ENCODE results near the gene GSKIP.

The GSKIP gene

DNA sequence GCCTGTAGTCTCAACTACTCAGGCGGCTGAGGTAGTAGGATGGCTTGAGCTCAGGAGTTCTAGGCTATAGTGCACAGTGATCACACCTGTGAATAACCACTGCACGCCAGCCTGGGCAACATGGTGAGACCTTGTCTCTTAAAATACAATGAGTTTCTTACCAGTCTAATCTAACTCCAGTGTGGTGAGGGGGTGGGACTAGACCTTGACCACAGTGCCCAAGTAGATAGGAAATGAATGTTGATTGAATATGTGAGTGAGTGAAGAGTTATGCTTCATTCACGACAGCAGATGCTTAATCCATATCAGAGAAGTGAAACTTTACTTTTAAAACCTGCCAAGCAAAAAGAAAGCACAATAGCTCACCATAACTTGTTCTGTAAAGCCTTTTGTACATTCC lies 17.4 kb downstream of the GSKIP start:
- no peak for DNase-seq
- no peak for ATAC-seq

DNA sequence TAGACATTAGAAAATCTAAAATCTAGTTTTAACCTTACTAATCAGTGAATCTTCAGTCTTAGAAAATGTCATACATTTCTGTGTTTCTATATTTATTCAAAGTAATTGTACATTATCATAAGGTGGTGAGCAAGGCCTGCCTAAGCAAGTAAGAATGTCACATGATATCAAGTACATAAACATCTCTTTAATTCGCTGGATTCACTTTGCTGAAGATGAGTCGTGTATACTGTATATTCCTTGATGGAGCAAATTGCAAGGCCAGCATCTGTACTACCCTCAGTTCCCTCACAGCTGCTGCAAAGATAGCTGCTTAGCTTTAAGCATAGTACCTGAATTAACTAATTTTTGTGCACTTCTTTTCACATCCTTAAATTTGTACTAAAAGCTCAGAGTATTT lies 20.1 kb downstream of the GSKIP start:
- no peak for ATAC-seq

DNA sequence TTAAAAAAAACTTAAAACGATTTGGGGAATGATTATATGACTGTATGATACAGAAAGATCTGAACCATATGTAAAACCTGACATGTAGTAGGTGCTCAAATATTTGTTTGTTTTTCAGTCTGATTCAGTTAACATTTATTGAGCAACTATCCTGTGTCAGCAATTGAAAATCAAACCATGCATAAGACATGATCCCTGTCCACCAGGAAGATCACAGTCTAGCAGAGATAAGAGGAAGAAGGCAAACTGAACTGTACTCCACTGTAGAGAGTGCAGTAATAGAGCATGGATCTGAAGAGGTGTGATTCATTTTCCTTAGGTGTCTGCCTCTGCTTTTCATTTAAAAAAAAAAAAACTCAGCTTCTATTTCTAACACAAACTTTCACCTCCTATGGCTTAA lies 20.7 kb downstream of the GSKIP start:
- ATAC-seq, result no peak

More for the DNA sequence above, 20.1 kb downstream of the GSKIP start:
- no peak for DNase-seq

DNA sequence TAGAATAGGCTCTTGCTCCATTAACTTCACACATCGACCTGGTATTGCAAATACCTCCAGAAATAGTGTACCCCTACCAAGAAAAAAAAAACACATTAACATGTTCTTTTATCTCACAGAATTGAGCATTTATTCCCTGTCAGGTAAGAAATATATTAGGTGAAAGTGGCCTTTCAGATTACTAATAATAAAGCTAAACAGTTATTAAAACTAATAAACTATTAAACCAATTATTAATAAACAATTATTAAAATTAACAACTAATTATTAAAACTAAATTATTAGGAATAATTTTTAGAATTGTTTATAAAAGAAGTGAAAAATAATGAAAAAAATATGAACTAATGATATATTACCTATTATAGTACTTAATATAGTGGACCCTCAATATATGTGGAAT lies 21.4 kb downstream of the GSKIP start:
- DNase-seq, result no peak

More for the DNA sequence above, 20.7 kb downstream of the GSKIP start:
- no peak for DNase-seq

DNA sequence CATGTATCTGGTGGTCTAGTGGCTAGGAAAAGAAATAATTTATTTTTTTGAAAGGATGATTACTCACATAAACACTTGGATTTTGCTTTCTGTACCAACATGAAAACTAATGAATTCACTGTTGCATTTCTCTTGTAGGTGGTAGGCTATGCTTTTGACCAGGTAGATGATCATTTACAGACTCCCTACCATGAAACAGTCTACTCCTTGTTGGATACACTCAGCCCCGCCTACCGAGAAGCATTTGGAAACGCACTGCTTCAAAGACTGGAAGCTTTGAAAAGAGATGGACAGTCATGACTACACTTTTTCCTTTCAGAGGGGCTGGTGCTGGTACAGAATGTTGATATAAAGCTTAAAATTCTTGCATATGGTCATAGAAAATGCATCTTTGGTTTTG lies 22.1 kb downstream of the GSKIP start:
- no peak for ATAC-seq
- DNase-seq, result no peak

More for the DNA sequence above, 21.4 kb downstream of the GSKIP start:
- ATAC-seq, result no peak

DNA sequence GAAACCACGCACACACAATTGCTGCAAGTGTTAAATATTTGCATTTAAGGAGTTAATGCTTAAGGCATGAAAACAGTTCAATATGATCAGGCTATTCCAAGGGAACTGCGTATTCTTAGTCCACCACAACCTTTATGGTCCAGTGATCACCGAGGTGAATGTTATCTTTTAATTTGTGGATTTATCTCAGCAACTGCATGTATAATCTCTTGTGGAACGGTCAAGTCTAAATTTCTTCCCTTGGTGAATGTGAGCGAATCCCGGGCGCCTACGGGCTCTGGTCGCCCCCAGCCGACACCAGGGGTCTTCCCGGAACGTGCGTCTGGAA lies 27.6 kb downstream of the GSKIP start:
- ATAC-seq (no peak), DNase-seq (no peak)

DNA sequence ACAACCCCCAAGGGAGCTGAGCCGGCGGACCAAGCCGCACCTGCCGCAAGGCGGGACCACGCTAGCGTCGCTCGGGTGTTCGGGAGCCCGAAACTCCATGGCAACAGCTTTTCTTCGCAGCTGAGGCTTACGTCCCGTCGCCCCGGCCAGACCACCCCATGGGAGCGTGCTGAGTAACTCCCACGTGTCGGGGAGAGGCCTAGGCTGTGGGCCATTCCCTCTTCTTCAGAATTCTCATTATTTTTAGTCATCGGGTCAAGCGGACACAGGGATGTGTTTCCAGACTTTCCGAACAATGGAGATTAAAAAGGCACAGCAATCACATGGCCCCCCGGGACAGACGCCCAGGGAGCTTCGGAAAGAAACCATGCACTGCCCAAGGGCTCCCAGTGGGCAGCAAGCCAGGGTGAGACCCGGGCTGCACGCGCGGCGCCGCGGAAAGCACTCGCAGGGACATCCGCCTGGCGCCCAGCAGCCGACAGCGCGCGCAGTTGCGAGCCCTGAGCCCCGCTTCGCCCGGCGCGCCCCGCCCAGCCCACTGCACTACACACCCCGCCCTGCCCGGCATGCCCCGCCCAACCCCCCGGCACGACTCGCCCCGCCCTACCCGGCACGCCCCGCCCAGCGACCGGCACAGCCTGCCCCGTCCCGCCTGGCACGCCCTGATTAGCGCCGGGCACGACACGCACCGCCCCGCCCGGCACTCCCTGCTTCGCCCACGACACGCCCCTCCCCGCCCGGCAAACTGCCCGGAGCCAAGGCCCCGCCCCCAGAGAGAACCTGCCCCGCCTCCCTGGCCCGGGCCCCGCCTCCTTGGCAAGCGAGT lies 28.2 kb downstream of the GSKIP start:
- peak; percentile 98 for ATAC-seq
- DNase-seq, result peak; percentile 100

DNA sequence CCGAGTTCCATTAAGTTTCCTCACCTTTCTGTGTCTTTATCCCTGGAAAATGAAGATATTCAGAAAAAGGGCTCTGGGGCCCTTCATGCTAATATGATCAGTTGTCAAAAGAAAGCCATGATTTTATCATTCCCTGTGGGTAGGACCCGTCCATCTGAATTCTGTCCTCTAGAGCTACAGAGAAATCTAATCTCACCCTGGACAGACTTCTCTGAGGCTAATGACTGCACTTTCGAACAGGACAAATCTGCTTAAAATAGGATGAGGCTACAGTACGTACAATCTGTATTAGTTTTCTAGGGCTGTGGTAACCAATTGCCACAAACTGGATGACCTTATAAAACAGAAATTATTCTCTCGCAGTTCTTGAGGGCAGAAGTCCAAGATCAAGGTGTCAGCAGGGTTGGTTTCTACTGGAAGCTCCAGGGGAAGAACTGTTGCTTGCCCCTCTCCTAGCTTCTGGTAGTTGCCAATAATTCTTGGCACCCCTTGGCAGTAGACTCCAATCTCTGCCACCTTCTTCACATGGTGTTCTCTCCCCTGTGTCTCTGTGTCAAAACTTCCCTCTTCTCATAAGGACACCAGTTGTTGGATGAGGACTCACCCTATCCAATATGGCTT lies 29.9 kb downstream of the GSKIP start:
- ATAC-seq, result no peak
- no peak for DNase-seq

DNA sequence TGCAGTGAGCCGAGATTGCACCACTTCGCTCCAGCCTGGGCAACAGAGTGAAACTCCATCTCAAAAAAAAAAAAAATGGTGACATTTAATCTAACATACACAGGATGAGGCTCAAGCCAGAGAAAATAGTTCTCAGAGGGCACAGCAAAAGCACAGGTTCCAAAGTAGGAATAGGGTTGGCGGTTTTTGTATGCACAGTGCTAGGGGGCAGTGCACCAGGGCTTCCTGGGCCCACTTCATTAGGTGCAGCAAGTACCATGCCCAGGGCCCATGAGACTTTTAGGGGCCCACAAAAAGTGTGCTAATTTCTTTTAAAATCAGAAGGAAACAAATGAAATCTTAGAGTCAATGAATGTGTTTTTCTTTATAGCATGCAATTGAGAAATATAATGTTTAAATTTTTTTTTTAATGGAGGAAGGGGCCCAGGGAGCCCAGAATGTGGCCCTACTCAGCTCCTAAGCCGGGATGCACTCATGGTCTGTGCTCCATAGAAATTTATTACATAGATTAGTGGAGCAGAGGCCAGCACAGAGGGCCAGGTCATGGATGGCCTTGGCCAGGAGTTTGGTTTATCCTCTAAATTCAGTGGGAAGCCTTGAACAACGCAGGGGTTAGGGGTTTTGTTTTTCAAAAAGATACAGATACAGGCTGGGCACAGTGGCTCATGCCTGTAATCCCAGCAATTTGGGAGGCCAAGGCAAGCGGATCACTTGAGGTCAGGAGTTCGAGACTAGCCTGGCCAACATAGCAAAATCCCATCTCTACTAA lies 30.9 kb downstream of the GSKIP start:
- no peak for ATAC-seq
- DNase-seq, result no peak

DNA sequence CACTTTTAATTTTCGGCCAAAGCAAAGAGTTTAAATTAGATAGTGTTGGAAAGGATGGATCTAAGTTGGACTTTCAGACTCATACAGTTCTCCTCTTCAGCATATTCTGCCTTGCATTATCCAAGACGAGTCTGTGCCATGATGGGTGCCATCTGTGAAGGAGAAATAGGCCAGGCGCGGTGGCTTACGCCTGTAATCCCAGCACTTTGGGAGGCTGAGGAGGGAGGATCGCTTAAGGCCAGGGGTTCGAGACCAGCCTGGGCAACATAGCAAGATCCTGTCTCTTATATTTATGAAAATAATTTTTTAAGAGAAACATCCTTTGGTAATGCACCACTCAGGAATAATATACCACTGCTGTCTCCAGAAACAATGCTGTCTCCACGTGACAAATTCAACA lies 35.1 kb downstream of the GSKIP start:
- DNase-seq, result no peak
- ATAC-seq, result no peak

DNA sequence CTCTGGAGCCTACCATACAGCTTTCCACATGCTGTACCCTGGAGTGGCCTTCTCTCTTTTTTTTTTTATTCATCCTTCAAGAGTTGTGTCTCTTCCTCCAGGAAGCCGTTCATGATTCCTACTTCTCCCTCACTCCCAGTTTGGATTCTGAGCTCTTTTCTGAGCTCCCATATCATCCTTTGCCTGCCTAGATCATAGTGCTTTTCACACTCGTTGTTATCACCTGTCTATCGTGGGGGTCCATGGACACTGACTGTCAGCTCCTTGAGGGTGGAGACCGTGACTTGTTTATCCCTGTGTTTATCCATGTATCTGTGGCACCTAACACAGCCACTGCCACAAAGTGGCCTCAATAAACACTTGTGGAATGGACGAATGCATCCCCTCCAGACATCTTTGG lies 35.6 kb downstream of the GSKIP start:
- no peak for DNase-seq
- no peak for ATAC-seq

DNA sequence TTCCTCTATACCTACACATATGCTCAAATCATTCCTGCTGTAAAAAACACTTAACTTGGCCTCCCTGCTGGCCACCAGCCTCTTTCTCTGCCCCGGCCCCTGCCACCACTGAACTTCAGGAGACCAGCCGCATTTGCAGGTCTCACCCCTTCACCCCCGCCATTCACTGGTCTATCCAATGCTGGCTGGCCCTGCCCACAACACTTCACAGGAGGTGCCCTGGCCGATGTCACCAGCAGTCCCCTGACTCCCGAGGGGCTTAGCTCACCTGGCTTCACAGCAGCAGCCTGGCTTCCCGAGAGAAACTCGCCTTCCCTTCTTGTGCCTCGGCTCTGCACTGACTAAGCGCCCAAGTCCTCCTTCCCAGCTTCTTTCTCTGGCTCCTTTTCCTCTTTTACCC lies 36.1 kb downstream of the GSKIP start:
- DNase-seq (no peak), ATAC-seq (no peak)

DNA sequence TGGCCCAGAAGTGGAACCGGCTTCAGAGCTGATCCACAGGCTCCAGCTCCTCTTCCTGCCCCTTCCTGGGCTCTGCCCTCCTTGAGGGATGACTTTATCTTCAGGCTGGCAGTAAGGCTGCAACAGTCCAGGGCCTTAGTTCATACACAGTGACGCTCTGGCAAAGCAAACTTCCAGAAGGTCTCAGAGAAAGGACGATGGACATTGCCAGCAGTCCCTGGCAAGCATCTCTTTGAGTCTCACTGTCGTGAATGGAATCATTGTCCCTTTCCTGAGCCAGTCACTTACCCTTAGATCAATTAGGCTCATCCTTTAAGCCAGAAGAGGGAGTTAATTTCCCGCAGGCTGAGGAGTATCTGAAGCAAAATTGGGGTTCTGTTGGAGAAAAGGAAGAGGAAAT lies 37.2 kb downstream of the GSKIP start:
- no peak for ATAC-seq
- DNase-seq, result no peak

DNA sequence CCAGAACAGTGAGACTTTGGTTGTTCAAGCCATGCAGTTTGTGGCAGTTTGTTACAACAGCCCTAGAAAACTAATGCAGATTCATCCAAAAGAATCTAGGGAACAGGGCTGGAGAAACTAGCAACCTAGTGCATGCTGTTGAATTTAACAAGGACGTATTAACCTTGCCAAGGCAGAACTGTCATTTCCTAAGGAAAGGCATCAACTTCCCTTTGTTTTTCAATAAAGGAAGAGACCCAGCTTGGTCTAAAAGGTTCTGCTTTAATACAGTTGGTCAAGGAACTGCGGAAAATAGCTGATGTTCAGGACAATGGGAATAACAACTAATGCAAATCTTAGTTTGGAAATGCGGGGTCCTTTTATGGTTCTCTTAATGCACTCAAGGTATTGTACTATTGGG lies 40.1 kb downstream of the GSKIP start:
- ATAC-seq (no peak), DNase-seq (no peak)

DNA sequence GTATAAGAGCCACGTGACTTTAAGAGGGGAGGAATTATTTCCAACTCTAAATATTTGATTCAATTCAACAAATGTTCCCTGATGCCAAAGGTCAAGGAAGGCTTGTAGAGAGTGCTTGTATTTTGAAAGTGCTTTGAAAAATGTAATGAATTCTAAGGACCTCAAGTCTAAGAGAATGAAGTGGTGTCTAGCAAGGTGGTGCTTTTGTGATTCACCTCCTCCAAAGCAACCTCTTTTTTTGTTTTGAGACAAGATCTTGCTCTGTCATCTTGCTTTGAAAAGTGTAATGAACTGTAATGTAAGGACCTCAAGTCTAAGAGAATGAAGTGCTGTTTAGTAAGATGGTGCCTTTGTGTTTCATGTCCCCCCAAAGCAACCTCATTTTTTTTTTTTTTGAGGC lies 42.4 kb downstream of the GSKIP start:
- DNase-seq (no peak), ATAC-seq (no peak)

DNA sequence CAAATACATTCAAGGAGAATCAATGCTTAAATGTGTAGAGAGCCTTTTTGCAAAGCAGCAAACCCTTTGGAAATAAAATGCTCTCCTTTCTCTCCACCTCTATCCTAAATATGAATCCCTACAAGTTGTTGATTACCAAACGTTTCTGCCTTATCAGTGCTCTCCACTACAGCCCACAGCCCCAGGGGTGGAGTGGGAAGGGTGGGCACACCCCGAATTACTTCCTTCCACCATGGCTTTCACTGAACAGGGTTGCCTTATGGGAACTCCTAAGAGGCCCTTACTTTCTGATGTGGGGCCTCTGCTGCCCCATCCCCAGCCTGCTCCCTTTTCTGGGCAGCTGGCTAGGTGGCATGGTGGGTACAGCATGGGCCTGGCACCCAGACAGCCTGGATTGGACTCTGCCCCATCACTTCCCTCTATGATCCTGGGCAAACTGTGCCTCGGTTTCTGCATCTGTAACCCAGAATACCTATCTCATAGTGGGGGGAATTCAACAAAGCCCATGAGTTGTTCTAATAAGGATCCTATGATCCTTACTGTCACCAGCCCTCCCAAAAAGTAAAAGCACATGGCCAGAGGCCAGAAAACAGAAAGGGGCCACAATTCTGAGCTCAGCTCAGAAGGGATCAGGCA lies 44.7 kb downstream of the GSKIP start:
- ATAC-seq (no peak), DNase-seq (no peak)

DNA sequence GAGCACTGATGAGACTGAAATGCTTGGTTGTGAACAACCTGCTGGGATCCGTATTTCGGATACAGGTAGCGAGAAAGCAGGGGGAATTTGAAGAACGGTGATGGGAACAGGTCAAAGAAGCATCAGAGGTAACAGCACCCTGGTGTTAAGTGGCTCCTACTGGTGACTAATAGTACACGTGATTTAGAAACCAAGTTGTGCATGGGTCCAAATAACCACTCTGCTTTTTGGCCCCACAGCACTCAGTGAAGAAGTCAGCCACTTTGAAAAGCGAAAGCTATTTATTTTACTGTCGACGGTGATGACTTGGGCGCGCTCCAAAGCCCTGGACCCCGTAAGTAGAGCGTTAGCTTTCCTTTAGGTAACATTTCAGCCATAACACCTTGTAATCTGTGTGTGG lies 45.3 kb downstream of the GSKIP start:
- no peak for ATAC-seq
- no peak for DNase-seq

DNA sequence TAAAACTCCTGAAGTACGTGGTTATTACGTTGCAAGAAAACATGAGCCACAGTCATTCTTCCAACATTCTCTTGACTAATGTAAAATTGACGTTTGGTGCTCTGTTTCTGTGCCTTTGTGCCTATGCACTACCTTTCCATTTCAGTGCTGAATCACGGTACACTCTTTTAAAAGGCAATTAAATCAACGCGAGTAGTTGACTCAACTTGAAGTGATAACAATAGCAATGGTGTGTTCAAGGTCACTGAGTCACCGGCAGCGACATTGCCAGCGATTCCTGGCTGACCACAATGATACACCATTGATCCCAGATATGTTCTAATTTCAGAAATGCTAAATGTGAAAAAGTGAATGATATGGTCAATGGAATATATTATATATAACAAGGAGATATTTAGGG lies 46.4 kb downstream of the GSKIP start:
- ATAC-seq (no peak), DNase-seq (no peak)

DNA sequence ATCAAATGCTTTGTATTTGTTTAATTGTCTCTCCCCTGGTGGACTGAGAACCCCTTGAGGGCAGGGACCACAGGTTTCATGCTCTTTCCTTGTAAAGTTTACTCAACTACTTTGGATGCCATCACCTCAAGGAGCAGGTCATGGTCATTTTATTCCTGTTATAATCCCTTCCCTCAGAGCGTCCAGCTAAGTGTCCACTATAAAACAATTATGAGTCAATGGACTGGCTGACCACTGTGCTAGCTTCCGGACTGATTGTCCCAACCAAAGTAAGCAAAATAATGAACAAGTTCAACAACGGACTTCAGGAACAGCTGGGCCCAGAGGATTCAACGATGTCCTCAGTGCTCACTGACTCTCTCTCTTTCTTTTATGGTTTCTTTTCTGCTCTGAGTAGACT lies 46.8 kb downstream of the GSKIP start:
- no peak for DNase-seq

DNA sequence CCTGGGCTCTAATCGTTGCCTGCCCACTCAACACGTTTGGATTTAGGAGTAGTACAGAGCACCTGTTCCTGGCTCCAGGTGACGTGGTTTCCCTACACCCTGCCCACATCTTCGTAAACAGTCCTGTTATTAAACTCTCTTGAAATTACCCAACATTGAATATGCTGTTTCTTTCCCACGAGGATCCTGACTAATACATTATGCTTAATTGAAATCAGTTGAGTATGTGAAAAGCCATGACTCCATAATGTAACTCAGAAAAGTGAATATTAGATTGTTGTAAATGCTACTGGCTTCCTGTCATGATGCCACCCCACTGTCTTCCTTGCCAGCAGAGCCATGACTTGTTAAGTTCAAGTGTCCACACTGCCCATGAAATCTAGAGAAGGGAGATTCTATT lies 50.2 kb downstream of the GSKIP start:
- ATAC-seq (no peak), DNase-seq (no peak)

More for the DNA sequence above, 46.8 kb downstream of the GSKIP start:
- ATAC-seq, result no peak

DNA sequence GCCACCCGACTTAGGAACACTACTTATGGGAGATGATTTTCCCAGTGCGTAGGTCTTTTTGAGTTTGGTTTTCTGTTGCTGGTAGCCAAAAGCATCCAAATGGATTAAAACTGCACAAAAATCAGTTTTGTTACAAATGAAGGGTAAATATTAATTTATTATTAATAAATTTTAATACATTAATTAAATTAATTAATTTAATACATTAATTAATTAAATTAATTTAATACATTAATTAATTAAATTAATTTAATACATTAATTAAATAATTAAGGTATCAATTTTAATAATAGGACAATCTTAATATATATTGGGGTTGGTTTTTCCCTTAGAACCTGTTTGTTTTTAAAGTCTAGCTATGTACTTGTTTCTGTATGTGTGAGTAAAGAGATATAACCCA lies 52.2 kb downstream of the GSKIP start:
- DNase-seq (no peak), ATAC-seq (no peak)

DNA sequence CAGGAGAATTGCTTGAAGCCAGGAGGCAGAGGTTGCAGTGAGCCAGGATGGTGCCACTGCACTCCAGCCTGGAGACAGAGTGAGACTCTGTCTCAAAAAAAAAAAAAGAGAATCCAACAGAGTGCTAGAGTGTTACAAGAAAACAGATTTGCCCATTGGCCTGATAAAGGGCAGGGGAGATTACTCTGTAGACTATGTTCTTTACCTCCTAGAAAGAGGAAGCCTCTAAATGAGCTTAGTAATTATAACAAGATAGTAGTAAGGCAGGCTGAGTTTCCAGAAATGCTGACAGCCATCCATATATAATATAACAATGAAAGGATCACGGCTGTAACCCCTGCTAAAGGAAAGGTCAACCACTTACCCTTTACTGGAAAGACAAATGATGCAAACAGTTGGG lies 53.0 kb downstream of the GSKIP start:
- DNase-seq (no peak), ATAC-seq (no peak)

DNA sequence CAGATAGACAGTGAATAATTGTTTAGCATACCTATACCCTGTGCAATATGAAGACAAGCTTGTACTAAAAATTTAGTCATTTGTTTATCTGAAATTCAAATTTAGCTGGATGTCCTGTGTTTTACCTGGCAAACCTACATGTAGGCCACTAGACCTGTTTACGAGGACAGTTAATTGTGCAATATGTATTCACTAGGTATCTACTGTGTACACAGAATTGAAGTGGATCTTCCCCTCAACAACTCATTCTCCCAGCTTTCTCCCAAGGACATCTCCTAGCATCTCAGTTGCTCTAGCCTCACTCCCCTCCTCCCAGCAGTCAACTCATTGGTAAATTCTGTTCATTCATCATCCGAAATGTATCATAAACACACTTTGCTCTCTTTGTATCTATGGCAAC lies 53.9 kb downstream of the GSKIP start:
- no peak for ATAC-seq
- no peak for DNase-seq
